ENCODE measurements around the gene USH2A.

DNA sequence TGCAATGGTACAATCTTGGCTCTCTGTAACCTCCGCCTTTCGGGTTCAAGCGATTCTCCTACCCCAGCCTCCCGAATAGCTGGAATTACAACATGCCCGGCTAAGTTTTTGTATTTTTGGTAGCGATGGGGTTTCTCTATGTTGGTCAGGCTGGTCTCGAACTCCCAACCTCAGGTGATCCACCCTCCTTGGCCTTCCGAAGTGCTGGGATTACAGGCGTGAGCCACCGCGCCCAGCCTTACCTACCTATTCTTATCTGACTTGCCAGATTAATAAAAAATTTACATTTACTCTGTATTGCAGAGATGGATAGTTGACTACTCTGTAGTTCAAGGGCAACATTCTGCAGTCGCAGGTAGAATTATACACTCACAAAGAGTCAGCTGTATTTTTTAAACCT lies 496.6 kb downstream of the USH2A start:
- no peak for TF ChIP-seq EZH2 (IDR thresholded peaks at IDR 0.05; ENCODE audit: insufficient read depth, poor library complexity, severe bottlenecking)
- no peak for TF ChIP-seq EZH2phosphoT487 (IDR thresholded peaks at IDR 0.05; ENCODE audit: insufficient read depth, low read depth)

Data from GM23248 (cell line).